Right lobe of liver (tissue), 4 donors: ENCODE measurements around the gene HBS1L.

Source experiments
- CTCF ChIP-seq, 4 donors: fragments of 200-600 bp in 3 of 4; fragments of 450-650 bp in 1 of 4; IDR thresholded peaks; one replicate each; pipeline versions ENCODE4 v1.5.1 to v1.8.0; 2016 to 2022; ENCODE audit warnings: antibody characterized with exemption in 4 of 4, mild to moderate bottlenecking in 2 of 4
- POLR2A ChIP-seq: fragments of 450-650 bp; IDR thresholded peaks from one replicate; pipeline ENCODE4 v1.6.1; 2017; ENCODE audit warnings: antibody characterized with exemption, mild to moderate bottlenecking
- donor health status: DM: no; HTN: no; CAD: no.
- donor health status: DM: no; HTN: no; CAD: no.
- donor health status: DM: no; HTN: yes; CAD: no.

- TF ChIP-seq CTCF (IDR thresholded peaks at IDR 0.05) (no peak), POLR2A (no peak)
Measured at GRCh38 chr6:134937426-134937825, 117.2 kb downstream of the HBS1L start.
